Measurements from ENCODE around the gene KMT5C.

Gene KMT5C

DNA sequence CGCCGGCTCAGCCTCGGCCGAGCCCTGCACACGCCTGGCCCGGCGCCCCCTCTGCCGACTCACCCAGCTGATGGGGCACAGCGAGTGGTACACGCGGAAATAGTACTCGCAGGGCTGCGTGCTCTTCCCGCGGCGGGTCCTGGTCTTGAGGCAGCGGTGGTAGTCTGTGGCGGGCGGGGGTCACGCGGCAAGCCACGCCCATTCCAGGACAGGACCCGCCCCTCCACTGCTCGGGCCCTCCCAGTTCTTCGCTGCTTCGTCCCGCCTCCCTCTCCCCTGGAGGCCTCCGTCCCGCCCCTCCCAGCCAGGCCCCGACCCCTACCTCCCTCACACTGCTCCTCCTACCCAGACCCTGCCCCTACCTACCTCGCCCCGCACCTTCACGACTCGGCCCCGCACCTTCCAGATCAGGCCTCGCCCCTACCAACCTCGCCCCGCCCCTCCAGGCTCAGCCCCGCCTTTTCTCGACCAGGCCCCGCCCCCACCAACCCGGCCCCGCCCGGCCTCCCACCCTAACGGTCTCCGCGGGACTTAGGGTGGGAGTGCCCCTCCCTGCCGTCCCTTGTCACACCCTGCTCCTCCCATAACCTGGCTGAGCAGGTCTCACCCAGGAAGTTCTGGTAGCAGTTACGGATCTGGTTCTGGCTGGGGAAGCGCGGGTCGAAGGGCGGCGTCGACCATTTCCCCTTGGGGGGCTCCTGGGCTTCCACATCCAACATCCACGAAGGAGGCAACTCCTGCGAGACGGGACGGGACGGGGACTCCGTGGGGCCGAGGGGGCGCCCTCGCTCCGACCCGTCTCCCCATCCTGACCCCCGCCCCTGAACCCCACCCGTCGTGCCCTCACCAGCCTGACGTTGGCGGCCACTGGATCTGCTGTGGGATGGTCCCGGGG, 14.4 kb downstream of the KMT5C start (continued):
- TF ChIP-seq ZNF341 (tag by site-specific recombination; IDR thresholded peaks at IDR 0.05; ENCODE audit: low read depth) (0 out of 2 replicates have a peak, but pooled peaks have one; percentile 46), KLF8 (tag by site-specific recombination; IDR thresholded peaks at IDR 0.05) (peak; percentile 88), IKZF3 (tag by site-specific recombination; IDR thresholded peaks at IDR 0.05) (no peak), ZFP69B (tag by site-specific recombination; IDR thresholded peaks at IDR 0.05) (no peak), ZNF555 (tag by site-specific recombination; conservative IDR thresholded peaks at IDR 0.05) (no peak), KLF1 (tag by site-specific recombination; IDR thresholded peaks at IDR 0.05) (peak; percentile 92), ZNF585B (tag by site-specific recombination; IDR thresholded peaks at IDR 0.05) (no peak), WT1 (tag by site-specific recombination; IDR thresholded peaks at IDR 0.05) (0 out of 2 replicates have a peak, but pooled peaks have one; percentile 28), ZNF16 (tag by site-specific recombination; IDR thresholded peaks at IDR 0.05; ENCODE audit: low read depth) (no peak), ZNF529 (tag by site-specific recombination; IDR thresholded peaks at IDR 0.05; ENCODE audit: insufficient replicate concordance) (no peak), ZNF837 (tag by site-specific recombination; IDR thresholded peaks at IDR 0.05) (no peak), ZNF423 (tag by site-specific recombination; IDR thresholded peaks at IDR 0.05) (no peak), KLF16 (tag by site-specific recombination; IDR thresholded peaks at IDR 0.05) (0 out of 2 replicates have a peak, but pooled peaks have one; percentile 56), ZNF175 (tag by site-specific recombination; IDR thresholded peaks at IDR 0.05) (no peak), ZNF335 (tag by site-specific recombination; conservative IDR thresholded peaks at IDR 0.05) (peak; percentile 66)
- TF ChIP-seq, protein P1, sequence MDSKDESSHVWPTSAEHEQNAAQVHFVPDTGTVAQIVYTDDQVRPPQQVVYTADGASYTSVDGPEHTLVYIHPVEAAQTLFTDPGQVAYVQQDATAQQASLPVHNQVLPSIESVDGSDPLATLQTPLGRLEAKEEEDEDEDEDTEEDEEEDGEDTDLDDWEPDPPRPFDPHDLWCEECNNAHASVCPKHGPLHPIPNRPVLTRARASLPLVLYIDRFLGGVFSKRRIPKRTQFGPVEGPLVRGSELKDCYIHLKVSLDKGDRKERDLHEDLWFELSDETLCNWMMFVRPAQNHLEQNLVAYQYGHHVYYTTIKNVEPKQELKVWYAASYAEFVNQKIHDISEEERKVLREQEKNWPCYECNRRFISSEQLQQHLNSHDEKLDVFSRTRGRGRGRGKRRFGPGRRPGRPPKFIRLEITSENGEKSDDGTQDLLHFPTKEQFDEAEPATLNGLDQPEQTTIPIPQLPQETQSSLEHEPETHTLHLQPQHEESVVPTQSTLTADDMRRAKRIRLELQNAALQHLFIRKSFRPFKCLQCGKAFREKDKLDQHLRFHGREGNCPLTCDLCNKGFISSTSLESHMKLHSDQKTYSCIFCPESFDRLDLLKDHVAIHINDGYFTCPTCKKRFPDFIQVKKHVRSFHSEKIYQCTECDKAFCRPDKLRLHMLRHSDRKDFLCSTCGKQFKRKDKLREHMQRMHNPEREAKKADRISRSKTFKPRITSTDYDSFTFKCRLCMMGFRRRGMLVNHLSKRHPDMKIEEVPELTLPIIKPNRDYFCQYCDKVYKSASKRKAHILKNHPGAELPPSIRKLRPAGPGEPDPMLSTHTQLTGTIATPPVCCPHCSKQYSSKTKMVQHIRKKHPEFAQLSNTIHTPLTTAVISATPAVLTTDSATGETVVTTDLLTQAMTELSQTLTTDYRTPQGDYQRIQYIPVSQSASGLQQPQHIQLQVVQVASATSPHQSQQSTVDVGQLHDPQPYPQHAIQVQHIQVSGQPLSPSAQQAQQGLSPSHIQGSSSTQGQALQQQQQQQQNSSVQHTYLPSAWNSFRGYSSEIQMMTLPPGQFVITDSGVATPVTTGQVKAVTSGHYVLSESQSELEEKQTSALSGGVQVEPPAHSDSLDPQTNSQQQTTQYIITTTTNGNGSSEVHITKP (tag by site-specific recombination; IDR thresholded peaks at IDR 0.05), result peak; percentile 80
- TF ChIP-seq, protein P2, sequence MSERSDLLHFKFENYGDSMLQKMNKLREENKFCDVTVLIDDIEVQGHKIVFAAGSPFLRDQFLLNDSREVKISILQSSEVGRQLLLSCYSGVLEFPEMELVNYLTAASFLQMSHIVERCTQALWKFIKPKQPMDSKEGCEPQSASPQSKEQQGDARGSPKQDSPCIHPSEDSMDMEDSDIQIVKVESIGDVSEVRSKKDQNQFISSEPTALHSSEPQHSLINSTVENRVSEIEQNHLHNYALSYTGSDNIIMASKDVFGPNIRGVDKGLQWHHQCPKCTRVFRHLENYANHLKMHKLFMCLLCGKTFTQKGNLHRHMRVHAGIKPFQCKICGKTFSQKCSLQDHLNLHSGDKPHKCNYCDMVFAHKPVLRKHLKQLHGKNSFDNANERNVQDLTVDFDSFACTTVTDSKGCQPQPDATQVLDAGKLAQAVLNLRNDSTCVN (tag by site-specific recombination; optimal IDR thresholded peaks at IDR 0.05), result peak; percentile 48
- TF ChIP-seq, protein P3, sequence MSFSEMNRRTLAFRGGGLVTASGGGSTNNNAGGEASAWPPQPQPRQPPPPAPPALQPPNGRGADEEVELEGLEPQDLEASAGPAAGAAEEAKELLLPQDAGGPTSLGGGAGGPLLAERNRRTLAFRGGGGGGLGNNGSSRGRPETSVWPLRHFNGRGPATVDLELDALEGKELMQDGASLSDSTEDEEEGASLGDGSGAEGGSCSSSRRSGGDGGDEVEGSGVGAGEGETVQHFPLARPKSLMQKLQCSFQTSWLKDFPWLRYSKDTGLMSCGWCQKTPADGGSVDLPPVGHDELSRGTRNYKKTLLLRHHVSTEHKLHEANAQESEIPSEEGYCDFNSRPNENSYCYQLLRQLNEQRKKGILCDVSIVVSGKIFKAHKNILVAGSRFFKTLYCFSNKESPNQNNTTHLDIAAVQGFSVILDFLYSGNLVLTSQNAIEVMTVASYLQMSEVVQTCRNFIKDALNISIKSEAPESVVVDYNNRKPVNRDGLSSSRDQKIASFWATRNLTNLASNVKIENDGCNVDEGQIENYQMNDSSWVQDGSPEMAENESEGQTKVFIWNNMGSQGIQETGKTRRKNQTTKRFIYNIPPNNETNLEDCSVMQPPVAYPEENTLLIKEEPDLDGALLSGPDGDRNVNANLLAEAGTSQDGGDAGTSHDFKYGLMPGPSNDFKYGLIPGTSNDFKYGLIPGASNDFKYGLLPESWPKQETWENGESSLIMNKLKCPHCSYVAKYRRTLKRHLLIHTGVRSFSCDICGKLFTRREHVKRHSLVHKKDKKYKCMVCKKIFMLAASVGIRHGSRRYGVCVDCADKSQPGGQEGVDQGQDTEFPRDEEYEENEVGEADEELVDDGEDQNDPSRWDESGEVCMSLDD (tag by site-specific recombination; IDR thresholded peaks at IDR 0.05), result peak; percentile 93
- TF ChIP-seq, protein P4, sequence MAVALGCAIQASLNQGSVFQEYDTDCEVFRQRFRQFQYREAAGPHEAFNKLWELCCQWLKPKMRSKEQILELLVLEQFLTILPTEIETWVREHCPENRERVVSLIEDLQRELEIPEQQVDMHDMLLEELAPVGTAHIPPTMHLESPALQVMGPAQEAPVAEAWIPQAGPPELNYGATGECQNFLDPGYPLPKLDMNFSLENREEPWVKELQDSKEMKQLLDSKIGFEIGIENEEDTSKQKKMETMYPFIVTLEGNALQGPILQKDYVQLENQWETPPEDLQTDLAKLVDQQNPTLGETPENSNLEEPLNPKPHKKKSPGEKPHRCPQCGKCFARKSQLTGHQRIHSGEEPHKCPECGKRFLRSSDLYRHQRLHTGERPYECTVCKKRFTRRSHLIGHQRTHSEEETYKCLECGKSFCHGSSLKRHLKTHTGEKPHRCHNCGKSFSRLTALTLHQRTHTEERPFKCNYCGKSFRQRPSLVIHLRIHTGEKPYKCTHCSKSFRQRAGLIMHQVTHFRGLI (tag by site-specific recombination; IDR thresholded peaks at IDR 0.05), result peak; percentile 66; the same call in 1 of the 2 replicates
- TF ChIP-seq, protein P5, sequence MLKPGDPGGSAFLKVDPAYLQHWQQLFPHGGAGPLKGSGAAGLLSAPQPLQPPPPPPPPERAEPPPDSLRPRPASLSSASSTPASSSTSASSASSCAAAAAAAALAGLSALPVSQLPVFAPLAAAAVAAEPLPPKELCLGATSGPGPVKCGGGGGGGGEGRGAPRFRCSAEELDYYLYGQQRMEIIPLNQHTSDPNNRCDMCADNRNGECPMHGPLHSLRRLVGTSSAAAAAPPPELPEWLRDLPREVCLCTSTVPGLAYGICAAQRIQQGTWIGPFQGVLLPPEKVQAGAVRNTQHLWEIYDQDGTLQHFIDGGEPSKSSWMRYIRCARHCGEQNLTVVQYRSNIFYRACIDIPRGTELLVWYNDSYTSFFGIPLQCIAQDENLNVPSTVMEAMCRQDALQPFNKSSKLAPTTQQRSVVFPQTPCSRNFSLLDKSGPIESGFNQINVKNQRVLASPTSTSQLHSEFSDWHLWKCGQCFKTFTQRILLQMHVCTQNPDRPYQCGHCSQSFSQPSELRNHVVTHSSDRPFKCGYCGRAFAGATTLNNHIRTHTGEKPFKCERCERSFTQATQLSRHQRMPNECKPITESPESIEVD (tag by site-specific recombination; IDR thresholded peaks at IDR 0.05), result no peak
- TF ChIP-seq, protein P6, sequence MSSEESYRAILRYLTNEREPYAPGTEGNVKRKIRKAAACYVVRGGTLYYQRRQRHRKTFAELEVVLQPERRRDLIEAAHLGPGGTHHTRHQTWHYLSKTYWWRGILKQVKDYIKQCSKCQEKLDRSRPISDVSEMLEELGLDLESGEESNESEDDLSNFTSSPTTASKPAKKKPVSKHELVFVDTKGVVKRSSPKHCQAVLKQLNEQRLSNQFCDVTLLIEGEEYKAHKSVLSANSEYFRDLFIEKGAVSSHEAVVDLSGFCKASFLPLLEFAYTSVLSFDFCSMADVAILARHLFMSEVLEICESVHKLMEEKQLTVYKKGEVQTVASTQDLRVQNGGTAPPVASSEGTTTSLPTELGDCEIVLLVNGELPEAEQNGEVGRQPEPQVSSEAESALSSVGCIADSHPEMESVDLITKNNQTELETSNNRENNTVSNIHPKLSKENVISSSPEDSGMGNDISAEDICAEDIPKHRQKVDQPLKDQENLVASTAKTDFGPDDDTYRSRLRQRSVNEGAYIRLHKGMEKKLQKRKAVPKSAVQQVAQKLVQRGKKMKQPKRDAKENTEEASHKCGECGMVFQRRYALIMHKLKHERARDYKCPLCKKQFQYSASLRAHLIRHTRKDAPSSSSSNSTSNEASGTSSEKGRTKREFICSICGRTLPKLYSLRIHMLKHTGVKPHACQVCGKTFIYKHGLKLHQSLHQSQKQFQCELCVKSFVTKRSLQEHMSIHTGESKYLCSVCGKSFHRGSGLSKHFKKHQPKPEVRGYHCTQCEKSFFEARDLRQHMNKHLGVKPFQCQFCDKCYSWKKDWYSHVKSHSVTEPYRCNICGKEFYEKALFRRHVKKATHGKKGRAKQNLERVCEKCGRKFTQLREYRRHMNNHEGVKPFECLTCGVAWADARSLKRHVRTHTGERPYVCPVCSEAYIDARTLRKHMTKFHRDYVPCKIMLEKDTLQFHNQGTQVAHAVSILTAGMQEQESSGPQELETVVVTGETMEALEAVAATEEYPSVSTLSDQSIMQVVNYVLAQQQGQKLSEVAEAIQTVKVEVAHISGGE (tag by site-specific recombination; conservative IDR thresholded peaks at IDR 0.05; ENCODE audit: low read depth), result 0 out of 2 replicates have a peak, but pooled peaks have one; percentile 4
- TF ChIP-seq, protein P7, sequence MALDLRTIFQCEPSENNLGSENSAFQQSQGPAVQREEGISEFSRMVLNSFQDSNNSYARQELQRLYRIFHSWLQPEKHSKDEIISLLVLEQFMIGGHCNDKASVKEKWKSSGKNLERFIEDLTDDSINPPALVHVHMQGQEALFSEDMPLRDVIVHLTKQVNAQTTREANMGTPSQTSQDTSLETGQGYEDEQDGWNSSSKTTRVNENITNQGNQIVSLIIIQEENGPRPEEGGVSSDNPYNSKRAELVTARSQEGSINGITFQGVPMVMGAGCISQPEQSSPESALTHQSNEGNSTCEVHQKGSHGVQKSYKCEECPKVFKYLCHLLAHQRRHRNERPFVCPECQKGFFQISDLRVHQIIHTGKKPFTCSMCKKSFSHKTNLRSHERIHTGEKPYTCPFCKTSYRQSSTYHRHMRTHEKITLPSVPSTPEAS (tag by site-specific recombination; IDR thresholded peaks at IDR 0.05), result no peak
